ENCODE results near the gene CEACAM6. TPM values are rescaled to one million over a fixed set of nuclear protein-coding genes. Genes with fewer than 3 reads are reported as not detected.

The CEACAM6 gene
- total and polyA plus RNA-seq, 11 donors: 0.08 to 0.53 (median 0.12) TPM; not detected in 8

DNA sequence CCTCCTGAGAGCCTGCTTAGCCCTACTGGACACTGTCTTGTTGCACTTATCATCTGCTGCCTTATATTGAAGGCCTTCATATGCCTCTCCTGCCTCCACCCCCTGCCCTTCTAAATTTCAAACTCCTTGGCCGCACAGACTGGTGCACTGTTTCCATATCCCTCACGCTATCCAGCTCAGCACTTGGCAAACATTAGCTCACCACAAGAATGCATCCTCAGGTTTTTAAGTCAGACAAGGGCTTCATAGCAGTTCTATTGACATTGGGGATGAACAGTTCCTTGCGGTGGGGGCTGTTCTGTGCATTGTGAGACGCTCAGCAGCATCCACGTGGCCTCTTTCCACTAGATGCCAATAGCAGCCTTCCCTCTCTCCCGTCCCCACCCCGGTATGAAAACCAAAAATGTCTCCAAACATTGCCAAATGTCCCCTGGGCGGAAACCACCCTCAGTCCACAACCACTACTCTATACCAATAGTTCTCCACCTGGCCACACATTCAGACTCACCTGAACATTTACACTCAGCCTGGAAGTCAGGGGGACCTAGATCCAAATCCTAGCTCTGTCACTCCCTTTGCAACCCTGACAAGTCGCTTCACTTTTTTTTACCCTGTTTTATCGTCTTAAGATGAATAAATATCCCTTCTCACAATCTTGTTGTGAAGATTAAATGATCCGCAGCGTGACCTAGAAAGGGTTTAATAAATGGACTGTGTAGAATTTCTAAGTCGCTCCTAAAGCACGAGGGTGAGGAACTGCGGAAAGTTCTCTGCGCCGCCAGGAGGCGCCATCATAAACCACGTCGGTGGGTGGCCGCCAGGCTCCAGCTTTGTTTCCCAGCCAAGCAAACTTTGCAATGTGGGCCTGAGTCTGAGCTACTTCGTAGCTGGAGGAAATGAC is 37.4 kb downstream of the CEACAM6 start:
- Histone ChIP-seq H3K36me3 (no peaks in the 10 kb centered on the region), H3K4me3 (no peak overlapping the region), H3K4me1 (peaks cover 0 to 19% (median 0%) of the 10 kb centered on the region in 12 donors), H3K9me3 (no peaks in the 10 kb centered on the region), H3K27me3 (peaks cover 0 to 58% (median 13%) of the 10 kb centered on the region in 9 donors), H3K27ac (no peak overlapping the region)
- intact Hi-C loops (cut with DNase I): no loop called here
- DNase-seq (peak in 4 of 5 donors; percentile 39 to 67 (median 42)), ATAC-seq (no peak)
- 27 to 31% (median 30%) methylated on average over 22 of the region's 22 CpGs for WGBS, 4 donors
- TF ChIP-seq, protein P1, sequence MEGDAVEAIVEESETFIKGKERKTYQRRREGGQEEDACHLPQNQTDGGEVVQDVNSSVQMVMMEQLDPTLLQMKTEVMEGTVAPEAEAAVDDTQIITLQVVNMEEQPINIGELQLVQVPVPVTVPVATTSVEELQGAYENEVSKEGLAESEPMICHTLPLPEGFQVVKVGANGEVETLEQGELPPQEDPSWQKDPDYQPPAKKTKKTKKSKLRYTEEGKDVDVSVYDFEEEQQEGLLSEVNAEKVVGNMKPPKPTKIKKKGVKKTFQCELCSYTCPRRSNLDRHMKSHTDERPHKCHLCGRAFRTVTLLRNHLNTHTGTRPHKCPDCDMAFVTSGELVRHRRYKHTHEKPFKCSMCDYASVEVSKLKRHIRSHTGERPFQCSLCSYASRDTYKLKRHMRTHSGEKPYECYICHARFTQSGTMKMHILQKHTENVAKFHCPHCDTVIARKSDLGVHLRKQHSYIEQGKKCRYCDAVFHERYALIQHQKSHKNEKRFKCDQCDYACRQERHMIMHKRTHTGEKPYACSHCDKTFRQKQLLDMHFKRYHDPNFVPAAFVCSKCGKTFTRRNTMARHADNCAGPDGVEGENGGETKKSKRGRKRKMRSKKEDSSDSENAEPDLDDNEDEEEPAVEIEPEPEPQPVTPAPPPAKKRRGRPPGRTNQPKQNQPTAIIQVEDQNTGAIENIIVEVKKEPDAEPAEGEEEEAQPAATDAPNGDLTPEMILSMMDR (IDR thresholded peaks at IDR 0.05): peak in 11 of 12 donors; percentile 20 to 76 (median 43)
- TF ChIP-seq POLR2A (IDR thresholded peaks at IDR 0.05): no peak

- no peak for DNase-seq
- TF ChIP-seq, protein P1 (IDR thresholded peaks at IDR 0.05): peak in 1 of 12 donors; percentile 5
- no peak for TF ChIP-seq POLR2A (IDR thresholded peaks at IDR 0.05)
- no peak for ATAC-seq
- H3K27ac ChIP-seq: no peak overlapping the region
- H3K4me3 ChIP-seq: no peak overlapping the region
- no peaks in the 10 kb centered on the region for H3K9me3 ChIP-seq
- peaks cover 0 to 23% (median 0%) of the 10 kb centered on the region in 12 donors for H3K4me1 ChIP-seq
- H3K27me3 ChIP-seq: peaks cover 0 to 55% (median 13%) of the 10 kb centered on the region in 9 donors
- WGBS, 4 donors: 0 to 2% (median 1%) methylated on average over 1 of the region's 1 CpG
- intact Hi-C loops (cut with DNase I): no loop called here
- H3K36me3 ChIP-seq: no peaks in the 10 kb centered on the region
These were observed 38.0 kb downstream of the CEACAM6 start for GRCh38 chr19:41793414-41793727.

DNA sequence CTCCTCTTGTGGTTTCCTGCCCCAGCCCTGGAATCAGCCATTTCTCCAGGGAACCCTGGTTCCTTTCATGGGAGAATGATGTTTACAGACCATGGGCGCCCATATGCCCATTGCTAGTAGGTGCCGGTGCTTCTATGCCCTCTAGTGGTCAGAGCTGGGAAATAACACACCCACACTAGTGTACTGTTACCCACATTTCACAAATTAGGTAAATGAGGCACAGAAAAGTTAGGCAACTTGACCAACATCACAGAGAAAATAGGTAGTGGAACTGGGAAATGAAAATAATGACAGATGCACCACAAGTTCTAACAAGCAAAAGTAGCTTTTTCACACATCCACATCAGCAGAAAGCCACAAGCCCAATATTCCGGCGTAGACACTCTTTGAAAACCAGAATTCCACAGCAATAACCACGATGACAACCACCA is 39.7 kb downstream of the CEACAM6 start:
- WGBS, 4 donors: 45 to 48% (median 45%) methylated on average over 5 of the region's 5 CpGs
- DNase-seq (peak in 1 of 5 donors; percentile 43), ATAC-seq (peak in 3 of 4 donors; percentile 69 to 77 (median 72))
- intact Hi-C loops (cut with DNase I): no loop called here
- no peak overlapping the region for H3K27ac ChIP-seq
- H3K36me3 ChIP-seq: no peaks in the 10 kb centered on the region
- no peak for TF ChIP-seq POLR2A (IDR thresholded peaks at IDR 0.05)
- TF ChIP-seq, protein P1 (IDR thresholded peaks at IDR 0.05): peak; percentile 53 to 80 (median 66)
- no peak overlapping the region for H3K4me3 ChIP-seq
- peaks cover 0 to 50% (median 9%) of the 10 kb centered on the region in 9 donors for H3K27me3 ChIP-seq
- H3K4me1 ChIP-seq: peaks cover 0 to 30% (median 0%) of the 10 kb centered on the region in 12 donors
- H3K9me3 ChIP-seq: no peaks in the 10 kb centered on the region

GRCh38 chr19:41796362-41796761 is 41.0 kb downstream of the CEACAM6 start, which contains the start of gene CEACAM3:
CEACAM3 (plus strand) TSS chr19:41796587; CDS start chr19:41796678, 91 bp downstream.
- Histone ChIP-seq H3K36me3 (no peaks in the 10 kb centered on the region), H3K27ac (peak within 1 kb of the TSS in 1 of 12 donors; percentile 32), H3K27me3 (peaks cover 0 to 48% (median 9%) of the 10 kb centered on the region in 9 donors), H3K9me3 (peaks cover 0 to 5% (median 0%) of the 10 kb centered on the region in 12 donors), H3K4me1 (peaks cover 0 to 34% (median 0%) of the 10 kb centered on the region in 12 donors), H3K4me3 (no peak within 1 kb of the TSS)
- intact Hi-C loops (cut with DNase I): no loop called here
- TF ChIP-seq, protein P1 (IDR thresholded peaks at IDR 0.05): no peak
- TF ChIP-seq POLR2A (IDR thresholded peaks at IDR 0.05): no peak
- ATAC-seq: peak in 2 of 4 donors; percentile 64 to 69
- no peak for DNase-seq

Measured in heart left ventricle (tissue), 16 donors.